Measurements from ENCODE around the gene SESN3.

- TF ChIP-seq FOXM1 (IDR thresholded peaks at IDR 0.05; ENCODE audit: borderline replicate concordance) (no peak), HDGF (IDR thresholded peaks at IDR 0.05; ENCODE audit: borderline replicate concordance) (no peak), FOXA1 (IDR thresholded peaks at IDR 0.05) (no peak), CTBP1 (IDR thresholded peaks at IDR 0.05; ENCODE audit: borderline replicate concordance) (no peak), L3MBTL2 (conservative IDR thresholded peaks at IDR 0.05) (no peak), FOXK2 (IDR thresholded peaks at IDR 0.05) (no peak), NFRKB (IDR thresholded peaks at IDR 0.05) (no peak), BHLHE40 (IDR thresholded peaks at IDR 0.05; ENCODE audit: borderline replicate concordance) (no peak), ARNT (IDR thresholded peaks at IDR 0.05) (no peak), SUZ12 (IDR thresholded peaks at IDR 0.05) (no peak), SP1 (IDR thresholded peaks at IDR 0.05) (no peak), ZNF384 (IDR thresholded peaks at IDR 0.05) (no peak)
Measured at GRCh38 chr11:95148406-95148805, 82.6 kb downstream of the SESN3 start.

Measured in HEK293T (cell line).